GM21360 (cell line): ENCODE measurements around the gene SPINDOC.

ENCODE experiments used
- ATAC-seq: cut with Tn5 transposase; IDR thresholded peaks from one replicate; pipeline ENCODE4 v1.9.1; 2021; ENCODE audit warnings: mild to moderate bottlenecking, moderate library complexity; ENCODE audit not compliant: unreplicated experiment

SPINDOC gene

DNA sequence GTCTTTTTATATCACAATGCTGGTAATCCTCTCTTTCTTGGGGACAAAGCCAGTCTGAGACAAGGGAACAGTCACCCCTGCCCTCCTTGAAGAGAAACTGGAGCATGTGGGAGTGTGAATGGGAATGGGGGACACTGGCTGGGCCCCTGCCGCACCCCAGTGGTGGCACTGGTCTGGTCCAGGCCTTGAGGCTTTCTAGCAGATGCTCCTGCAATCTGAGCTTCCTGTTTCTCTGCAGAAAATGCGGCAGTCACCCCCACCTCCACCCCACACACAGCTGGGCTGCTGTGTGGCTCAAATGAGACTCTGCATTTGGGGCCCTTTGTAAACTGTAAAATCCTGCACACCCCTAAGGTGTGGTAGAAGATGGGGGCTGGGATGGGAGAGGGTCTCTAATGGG lies 19.1 kb downstream of the SPINDOC start:
- no peak for ATAC-seq

DNA sequence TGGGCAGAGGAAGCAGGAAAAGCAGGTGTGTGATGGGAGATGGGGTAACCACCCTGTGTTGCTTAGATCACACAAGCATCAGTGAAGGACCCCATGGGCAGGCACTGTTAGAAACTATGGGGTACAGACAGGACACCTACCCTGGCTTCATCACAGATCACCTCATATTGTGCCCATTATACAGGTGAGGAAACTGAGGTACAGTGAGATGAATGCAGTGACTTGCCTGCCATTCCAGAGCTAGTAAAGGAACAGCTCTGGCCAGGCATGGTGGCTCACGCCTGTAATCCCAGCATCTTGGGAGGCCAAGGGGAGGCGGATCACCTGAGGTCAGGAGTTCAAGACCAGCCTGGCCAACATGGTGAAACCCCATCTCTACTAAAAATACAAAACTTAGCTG lies 19.8 kb downstream of the SPINDOC start:
- ATAC-seq = no peak

DNA sequence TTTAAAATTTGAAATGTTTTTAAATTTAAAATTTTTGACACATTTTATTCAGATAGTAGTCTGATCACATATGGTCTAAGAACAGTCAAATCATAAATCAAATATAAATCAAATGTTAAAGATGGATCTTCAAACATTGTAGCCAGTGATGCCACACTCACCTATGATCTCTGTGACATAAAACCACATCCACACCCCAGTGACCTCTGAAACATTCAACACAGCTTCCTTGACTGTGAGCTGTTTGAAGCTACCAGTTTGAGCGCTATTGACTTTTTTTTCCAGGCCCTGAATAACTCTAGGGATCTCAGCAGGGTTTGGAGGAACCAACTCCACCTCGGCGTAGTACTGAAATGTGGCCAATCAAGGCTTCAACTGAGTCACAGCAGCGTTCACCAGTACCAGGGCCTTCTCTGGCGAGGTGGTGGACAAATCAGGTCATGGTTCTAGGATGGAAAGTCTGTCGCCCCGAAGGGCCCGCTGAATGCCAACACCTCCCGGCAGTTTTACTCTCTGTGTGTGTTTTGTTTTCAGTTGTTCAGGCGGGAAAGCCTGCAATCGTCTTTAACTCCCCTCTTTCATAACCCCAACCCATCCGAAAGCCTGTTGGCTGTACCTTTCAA lies 21.4 kb downstream of the SPINDOC start:
- ATAC-seq = no peak

DNA sequence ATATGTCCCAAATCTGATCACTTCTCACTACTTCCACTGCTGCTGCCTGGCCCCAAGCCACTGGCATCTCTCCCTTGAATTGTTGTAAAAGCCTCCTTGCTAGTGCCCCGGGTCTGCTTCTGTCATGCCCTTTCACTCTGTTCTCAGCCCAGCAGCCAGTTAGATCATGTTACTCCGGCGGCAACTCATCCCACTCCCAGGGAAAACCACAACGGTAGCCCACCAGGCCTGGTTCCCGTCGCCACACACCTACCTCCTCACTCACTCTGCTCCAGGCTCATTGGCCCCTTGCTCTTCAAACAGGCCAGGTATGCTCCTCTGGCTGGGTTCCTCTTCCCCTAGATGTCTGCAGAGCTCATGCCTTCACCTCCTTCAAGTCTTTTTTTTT lies 21.9 kb downstream of the SPINDOC start:
- no peak for ATAC-seq

DNA sequence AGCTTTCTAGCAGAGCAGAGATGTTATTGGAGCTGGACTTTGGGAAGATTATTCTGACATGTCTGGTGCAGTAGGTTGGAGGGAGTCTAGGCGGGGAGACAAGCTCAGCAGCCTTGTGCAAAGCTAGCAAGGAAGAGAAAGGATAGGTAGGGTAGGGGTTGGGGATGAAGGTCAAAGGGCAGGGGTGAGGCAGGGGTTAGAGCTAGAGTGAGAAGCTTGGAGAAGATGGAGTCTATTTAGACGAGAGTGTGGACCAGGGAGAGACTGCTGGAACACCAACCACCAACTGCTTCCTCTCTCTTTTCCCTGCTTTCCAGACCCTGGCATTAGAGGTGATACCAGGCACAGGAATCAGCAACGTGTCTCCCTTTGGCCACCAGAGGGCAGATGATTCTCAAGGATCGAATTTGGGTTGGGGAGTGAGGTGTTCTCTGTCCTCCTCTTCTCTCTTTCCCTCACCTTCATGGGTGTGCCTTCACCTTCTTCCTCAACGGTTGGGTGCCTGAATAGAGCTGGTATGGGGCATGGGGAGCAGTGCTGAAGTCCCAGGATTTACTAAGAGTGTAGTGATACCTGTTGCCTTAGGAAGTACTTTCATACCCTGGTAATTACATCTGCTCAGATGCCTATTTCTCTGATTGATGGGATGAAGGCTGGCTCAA lies 23.9 kb downstream of the SPINDOC start:
- no peak for ATAC-seq

DNA sequence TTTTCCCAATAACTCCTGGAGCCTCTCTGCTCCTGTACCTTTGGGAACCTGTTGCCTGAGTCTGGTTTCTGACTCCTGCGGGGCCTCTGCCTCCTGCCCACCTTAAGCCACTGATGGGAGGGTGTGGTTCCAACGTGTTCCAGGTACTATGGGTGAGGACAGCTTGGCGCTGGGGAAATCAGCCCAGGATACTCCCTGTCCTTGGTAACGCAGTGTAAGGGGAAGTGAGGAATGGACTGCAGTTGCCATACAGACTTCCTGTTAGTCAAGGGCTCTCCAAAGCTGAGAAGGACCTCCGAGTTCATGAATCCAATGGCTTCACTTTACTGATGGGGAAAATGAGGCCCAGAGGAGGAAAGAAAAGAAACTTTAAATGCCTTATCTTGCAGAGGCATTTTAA lies 24.5 kb downstream of the SPINDOC start:
- ATAC-seq = no peak

DNA sequence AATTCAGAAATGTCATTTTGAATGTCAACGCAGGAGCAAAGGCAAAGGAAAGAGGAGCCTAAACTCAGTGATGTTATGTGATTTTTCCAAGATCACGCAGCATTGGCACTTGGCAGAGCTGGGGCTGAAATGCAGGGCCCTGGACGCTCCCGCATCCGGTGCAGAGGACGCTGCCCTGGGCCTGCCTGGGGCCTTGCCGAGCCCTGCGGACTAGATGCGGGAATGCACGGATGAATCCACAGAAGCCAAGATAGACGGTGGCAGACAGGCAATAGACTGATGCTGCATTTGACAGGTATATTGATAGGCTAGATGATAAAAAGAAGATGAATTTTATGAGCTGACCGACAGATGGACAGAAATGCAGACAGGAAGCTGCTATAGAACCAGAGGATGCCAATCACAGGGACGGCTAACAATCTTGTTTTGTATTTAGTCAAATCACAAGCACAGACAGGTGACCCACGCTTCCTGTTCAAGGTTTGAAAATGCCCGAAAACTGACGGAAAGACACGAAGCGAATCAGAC lies 25.0 kb downstream of the SPINDOC start:
- no peak for ATAC-seq

DNA sequence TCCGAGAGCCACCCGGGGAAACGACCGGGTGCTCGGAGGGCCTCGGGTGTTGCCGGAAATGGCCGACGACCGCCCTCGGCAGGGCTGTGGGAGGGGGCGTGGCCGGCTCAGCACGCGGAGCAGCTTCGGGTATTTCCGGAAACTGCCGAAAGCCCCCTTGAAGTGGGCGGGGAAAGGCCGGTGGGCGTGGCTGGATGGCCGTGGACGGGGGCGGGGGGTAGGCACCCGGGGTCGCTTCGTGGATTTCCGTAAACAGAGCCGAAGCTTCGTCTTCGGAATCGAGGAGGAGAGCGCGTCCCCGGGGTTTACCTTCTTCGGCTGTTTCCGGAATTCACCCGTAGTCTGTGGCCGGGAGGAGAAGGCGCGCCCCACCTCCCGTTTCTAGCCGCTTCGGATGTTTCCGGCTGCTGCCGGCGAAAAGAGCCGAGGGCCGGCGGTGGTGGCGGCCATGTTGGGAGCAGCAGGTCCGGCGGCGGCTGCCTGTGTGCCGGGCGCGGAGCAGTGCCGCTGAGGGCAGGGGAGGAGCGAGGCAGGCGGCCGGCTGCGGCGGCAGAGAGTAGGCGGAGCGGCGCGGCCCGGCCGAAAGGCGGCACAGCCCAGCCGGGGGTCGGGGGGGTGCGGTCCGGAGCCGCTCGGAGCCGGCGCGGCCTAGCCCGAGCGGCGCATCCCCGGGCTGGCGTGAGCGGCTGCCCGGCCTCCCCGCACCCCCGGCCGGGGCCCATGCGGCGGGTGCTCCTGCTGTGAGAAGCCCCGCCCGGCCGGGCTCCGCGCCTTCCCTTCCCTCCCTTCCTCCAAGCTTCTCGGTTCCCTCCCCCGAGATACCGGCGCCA lies 25.6 kb downstream of the SPINDOC start, which contains the start of gene MARK2:
TSS of gene MARK2 (plus strand) at position 433 of the 830 bp plus-strand sequence. CDS start at position 830, 397 bp downstream.
- ATAC-seq = peak; percentile 71

DNA sequence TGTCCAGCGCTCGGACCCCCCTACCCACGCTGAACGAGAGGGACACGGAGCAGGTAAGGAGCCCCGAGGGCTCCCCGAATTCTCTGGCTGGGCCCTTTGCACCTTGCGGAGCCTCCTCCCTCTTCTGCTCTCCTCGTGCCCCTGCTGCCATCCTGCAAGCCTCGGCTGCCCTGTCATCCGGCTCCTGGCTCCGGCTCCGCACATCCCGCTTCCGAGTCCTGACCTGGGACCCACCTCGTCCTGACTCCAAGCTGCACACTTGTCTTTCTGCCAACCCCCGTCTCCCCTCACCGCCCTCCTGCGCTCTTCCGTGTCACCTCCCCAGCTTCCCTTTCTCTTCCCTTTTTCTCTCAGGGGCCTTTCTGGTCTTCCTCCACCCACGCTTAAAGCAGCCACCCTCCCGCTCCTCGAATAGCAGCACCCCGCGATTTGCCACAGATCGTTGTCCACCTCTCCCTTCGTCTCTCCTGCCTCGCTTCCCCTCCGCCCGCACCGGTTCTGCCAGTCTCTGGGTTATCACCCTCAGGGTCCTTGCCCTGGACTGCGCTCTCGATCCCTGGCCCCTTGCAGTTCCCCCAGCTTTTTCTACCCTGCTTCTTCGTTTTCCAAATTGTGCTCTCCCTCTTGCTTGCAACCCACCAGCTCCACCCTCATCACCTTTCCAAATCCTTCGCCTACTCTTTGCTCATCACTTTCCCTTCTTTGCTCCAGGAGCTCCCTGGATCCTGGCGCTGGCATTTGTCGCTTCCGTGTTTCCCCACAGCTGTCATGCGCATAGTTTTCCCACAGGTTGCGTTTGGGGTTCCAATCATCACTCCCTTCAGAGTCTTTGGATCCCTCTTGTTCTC lies 26.5 kb downstream of the SPINDOC start:
- no peak for ATAC-seq

DNA sequence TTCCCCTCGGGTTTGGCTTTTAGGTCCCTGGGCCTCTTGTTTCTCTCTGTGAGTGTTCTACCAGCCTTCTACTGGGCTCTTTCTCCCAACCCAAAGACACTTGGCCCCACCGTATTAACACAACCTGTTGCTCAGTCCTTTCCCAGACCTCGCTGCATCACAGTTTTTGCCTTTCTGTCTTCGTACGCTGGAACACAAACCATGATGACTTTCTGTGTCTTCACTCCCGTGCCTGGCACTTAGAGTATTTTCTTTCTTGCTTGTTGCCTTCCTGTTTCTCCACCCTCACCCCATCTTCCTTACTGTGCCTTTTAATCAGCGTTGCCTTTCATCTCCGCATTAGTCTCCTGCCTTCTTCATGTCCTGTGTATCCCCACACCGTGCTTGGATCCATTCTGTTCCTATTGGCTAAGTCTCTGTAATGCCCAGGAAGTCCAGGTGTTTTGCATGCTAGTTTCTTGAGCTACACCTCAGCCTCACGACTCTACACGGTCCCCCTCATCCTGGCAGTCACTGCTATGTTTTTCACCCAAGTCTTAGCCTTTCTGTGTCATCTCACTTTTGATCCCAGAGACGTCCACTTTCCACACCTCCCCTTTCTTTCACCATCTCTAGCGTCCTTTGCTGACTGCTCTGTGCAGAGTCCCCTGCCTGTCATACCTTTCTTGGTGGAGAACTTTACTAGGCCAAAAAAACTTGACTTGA lies 27.3 kb downstream of the SPINDOC start:
- no peak for ATAC-seq

DNA sequence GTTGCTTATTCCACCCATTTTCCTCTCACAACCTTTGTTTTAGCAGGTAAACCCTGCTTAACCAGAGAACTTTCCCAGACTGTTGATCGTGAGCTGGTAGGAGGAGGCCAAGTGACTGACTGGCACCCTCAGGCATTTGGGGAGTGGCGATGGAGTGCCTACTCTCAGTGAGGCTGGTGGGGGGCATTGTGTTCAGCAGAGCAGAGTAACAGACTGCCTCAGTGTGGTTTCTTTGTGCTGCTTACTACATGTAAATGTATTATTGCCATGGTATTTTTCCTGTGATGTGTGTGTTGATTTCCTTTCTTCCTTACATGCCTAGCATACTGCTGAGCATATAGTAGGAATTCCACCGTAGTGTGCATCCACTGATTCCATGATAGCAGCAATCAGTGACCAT lies 28.3 kb downstream of the SPINDOC start:
- ATAC-seq = no peak

DNA sequence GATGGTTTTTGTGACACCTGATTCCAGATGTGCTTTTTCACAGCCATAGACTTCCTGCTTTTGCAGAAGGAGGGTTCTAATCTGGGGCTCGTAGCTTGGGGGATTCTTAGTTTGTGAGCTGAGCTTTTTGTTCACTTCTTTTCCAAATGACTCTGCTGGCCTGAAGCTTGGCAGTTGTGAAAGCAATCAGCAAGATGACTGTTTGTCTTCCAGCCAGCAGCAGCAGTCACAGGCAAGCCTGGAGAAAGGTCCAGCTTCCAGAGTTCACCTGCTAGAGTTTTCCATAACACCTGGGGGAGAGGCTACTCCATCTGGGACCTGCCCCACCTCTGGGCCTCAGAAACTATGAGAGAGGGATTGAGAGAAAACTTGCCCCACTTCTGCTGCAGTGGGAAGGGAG lies 29.8 kb downstream of the SPINDOC start:
- ATAC-seq = no peak

DNA sequence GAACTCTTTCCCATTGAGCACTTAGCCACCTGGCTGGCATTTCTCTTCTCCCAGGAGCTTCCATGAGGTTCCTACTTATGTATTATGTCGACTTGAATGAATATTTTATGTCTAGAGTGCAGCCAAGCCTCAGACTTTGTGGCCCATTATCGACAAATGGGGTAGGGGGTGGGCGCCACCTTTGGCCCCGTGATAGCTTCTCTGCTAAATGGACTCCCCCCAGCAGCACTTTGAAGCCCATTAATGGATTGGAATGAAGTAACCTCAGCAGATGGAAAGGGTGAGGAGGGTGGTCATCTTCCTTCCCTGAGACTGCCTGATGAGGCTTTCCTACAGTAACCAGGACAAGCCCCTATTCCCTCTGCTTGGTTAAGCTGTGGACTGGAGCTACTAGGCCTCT lies 31.6 kb downstream of the SPINDOC start:
- no peak for ATAC-seq

DNA sequence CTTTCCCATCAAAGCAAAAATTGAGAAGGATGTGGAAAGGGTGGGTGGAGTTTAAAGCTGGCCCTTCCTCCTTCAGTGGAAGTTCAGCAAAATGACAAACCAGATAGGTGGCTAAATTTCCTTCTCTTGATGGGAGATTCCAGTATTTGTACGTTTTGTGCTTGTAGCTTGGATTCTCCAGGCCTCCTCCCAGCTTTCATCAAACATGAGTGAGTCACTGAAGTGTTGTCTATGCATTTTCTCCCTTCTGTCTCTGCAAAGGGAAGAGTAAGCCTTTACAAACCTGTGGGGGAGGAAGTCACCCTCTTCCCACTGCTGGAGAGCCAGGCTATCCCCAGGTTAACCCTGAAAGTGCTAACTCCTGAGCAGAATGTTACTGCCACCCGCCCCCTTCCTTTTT lies 32.0 kb downstream of the SPINDOC start:
- no peak for ATAC-seq

DNA sequence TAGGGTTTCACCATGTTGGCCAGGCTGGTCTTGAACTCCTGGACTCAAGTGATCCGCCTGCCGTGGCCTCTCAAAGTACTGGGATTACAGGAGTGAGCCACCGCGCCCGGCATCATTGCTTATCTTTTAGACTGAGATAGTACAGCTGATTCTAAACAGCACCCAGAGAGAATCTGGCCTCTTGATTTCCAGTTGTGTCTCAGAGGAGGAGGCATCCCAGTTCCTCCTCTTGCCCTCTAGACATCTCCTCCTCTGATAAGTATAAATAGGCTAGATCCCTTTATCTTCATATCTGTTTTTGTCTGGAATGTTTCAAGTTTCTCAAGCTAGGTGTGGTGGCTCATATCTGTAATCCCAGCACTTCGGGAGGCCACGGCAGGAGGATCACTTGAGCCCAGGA lies 32.7 kb downstream of the SPINDOC start:
- ATAC-seq = no peak

DNA sequence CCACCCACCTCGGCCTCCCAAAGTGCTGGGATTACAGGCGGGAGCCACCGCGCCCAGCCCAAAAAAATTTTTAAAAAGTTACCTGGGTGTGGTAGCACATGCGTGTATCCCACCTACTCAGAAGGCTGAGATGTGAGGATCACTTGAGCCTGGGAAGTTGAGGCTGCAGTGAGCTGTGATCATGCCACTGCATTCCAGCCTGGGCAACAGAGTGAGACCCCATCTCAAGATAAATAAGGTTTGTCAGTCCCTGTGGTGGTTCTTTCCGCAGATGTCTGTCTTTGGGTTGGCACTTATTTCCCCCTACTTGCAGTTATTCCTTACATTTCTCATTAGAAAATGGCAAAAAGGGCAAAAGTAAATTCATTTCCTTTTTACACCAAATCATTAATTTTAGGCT lies 33.6 kb downstream of the SPINDOC start:
- no peak for ATAC-seq

DNA sequence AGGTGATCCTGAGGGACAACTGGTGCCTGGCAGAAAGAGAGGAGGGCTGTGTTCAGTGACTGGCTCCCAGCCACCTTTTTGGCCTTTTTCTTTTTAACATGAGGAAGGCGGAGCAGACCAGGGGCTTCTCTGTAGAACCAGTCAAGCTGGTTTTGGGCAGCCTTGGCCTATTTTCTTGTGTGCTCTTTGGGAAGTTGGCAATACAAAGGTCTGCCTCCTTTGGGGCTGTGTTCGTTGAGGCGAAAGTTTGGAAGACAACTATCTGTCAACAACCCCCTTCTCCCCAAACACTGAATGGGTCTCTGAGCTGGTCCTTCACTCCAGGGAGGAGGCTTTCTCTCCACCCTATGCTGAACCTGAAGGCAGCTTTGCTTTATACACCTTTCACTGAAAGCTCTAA lies 34.1 kb downstream of the SPINDOC start:
- no peak for ATAC-seq

DNA sequence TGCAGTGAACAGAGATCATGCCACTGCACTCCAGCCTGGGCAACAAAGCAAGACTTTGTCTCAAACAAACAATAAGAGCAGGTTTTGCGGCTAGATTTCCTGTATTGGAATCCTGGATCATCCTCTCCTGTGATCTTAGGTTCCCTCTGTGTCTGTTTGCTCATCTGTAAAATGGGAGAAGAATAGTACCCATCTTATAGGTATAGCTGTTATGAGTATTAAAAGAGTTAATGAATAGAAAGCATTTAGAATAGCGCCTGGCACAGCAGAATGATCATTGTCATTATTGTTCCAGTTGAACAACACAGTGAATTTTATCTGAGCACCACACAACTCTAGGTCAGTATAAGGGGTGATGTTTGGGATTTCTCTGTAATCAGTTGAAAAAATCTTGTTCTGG lies 36.4 kb downstream of the SPINDOC start:
- ATAC-seq = no peak

DNA sequence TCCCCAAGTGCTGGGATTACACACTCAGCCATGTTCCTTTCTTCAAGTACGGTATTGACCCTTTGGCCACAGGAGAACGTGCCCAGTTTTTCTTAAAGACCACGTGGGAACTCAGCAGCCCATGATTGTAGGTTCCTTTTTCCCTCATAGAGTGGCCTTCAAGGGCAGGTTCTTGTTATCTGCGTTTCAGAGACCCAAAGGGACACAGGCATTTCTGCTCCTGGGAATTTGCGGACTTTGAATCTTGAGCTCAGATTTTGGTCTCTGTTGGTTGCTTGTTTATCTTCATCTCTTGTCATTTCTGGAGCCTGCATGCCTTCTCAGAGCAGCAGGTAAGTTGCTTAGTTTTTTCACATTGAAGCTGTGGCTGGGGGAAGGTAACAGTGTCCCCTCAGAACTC lies 37.7 kb downstream of the SPINDOC start:
- no peak for ATAC-seq

DNA sequence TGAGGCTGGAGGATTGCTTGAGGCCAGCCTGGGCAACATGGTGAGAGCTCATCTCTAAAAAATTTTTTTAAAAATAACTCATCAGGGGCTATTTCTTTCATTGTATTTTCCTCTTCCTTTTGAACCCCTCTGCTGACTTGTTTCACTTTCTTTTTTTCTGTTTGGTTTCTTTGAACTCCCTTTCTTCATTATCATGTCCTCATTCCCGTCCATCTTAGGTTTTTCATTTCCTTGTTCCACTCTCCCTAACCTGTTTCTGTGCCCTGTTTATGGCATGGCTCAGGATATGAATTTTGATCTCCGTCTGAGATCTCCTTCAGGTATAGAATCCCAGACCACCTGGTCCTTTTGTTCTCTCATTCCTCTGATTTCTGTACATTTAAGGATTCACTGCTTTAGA lies 38.1 kb downstream of the SPINDOC start:
- no peak for ATAC-seq
